KOPT-K1 (cell line): Measurements from ENCODE around the gene IFT22.
"Not testable (repeated sequence)": the region's sequence is repeated elsewhere in the genome, so short reads cannot be mapped to it uniquely, and the experiment has no call there.

ENCODE experiments used
- H3K27ac ChIP-seq: fragments of 200-600 bp; sonication (generic); 2 replicates; pipeline ENCODE4 v1.5.1; 2016; ENCODE audit warnings: antibody characterized with exemption, mild to moderate bottlenecking, low read depth, low read length; ENCODE audit not compliant: poor library complexity, severe bottlenecking
- H3K36me3 ChIP-seq: fragments of 200-600 bp; sonication (generic); 2 replicates; pipeline ENCODE4 v1.5.1; 2017; ENCODE audit warnings: antibody characterized with exemption, mild to moderate bottlenecking, low read length, moderate library complexity; ENCODE audit not compliant: insufficient read depth
- H3K9me3 ChIP-seq: fragments of 200-600 bp; sonication (generic); 2 replicates; pipeline ENCODE4 v1.5.1; 2017; ENCODE audit warnings: antibody characterized with exemption, low read length, mild to moderate bottlenecking; ENCODE audit not compliant: insufficient read depth, poor library complexity, severe bottlenecking

The IFT22 gene

GRCh38 chr7:101269664-101270063, 51.9 kb downstream of the IFT22 start:
- H3K36me3 ChIP-seq: no peaks in the 10 kb centered on the region
- H3K9me3 ChIP-seq: no peaks in the 10 kb centered on the region
- H3K27ac ChIP-seq: no peak overlapping the region

GRCh38 chr7:101265622-101266516, 55.7 kb downstream of the IFT22 start:
- H3K9me3 ChIP-seq: no peaks in the 10 kb centered on the region

GRCh38 chr7:101264102-101264706, 57.4 kb downstream of the IFT22 start:
- H3K36me3 ChIP-seq, H3K9me3 ChIP-seq, H3K27ac ChIP-seq: not testable (repeated sequence)

More at GRCh38 chr7:101265622-101266516, 55.7 kb downstream of the IFT22 start:
- Histone ChIP-seq H3K27ac (no peak overlapping the region), H3K36me3 (no peaks in the 10 kb centered on the region)
